GM12878 (cell line): ENCODE data around the gene RAD51B.

Experiments
- CHD2 ChIP-seq: IDR thresholded peaks from 2 replicates; pipeline ENCODE4 v1.6.1; 2011; ENCODE audit warnings: low read depth, low read length, improper control_type of control experiment, borderline replicate concordance
- ESRRA ChIP-seq: IDR thresholded peaks from 2 replicates; pipeline ENCODE4 v1.6.1; 2012; ENCODE audit warnings: mild to moderate bottlenecking, low read length, improper control_type of control experiment
- NFYA ChIP-seq: IDR thresholded peaks from 2 replicates; pipeline ENCODE4 v1.6.1; 2011; ENCODE audit warnings: low read depth, mild to moderate bottlenecking, low read length, improper control_type of control experiment, borderline replicate concordance
- POLR2AphosphoS5 ChIP-seq: IDR thresholded peaks from 2 replicates; pipeline ENCODE4 v1.6.1; 2011; ENCODE audit warnings: mild to moderate bottlenecking, low read length, inconsistent platforms
- RAD21 ChIP-seq: IDR thresholded peaks from 2 replicates; pipeline ENCODE4 v1.6.1; 2011; ENCODE audit warnings: mild to moderate bottlenecking, low read depth, low read length, moderate library complexity; ENCODE audit not compliant: insufficient read depth
- TCF7 ChIP-seq: IDR thresholded peaks from 2 replicates; pipeline ENCODE4 v1.6.1; 2014; ENCODE audit warnings: antibody characterized with exemption, borderline replicate concordance
- TF ChIP-seq, protein P1 (sequence below), 3 experiments: IDR thresholded peaks in 2 of 3; conservative IDR thresholded peaks in 1 of 3; 2 replicates each; pipeline ENCODE4 v1.5.1; 2011; ENCODE audit warnings: low read depth in 3 of 3, low read length in 3 of 3, mild to moderate bottlenecking in 3 of 3, control low read depth in 2 of 3, moderate library complexity in 2 of 3, inconsistent platforms in 1 of 3, mixed read lengths in 1 of 3; ENCODE audit not compliant: control insufficient read depth in 2 of 3, insufficient read depth in 1 of 3; ENCODE audit errors: extremely low read depth in 1 of 3

DNA sequence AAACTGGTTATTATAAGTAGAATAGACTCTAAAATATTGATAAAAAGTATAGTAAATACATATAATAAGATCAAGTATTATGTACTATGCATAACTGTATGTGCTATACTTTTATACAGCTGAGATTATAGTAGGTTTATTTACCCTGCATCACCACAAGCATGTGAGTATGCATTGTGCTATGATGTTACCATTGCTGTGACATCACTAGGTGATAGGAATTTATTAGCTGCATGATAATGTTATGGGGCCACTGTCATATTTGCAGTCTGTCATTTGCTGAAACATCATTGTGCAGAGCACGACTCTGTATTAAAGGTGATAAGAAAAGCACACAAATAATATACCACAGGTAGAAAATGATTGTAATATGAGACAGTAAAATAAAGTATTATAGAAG is 587.7 kb downstream of the RAD51B start:
- TF ChIP-seq NFYA, result no peak
- no peak for TF ChIP-seq POLR2AphosphoS5
- TF ChIP-seq CHD2, result no peak
- no peak for TF ChIP-seq RAD21
- TF ChIP-seq ESRRA, result no peak
- TF ChIP-seq, protein P1, sequence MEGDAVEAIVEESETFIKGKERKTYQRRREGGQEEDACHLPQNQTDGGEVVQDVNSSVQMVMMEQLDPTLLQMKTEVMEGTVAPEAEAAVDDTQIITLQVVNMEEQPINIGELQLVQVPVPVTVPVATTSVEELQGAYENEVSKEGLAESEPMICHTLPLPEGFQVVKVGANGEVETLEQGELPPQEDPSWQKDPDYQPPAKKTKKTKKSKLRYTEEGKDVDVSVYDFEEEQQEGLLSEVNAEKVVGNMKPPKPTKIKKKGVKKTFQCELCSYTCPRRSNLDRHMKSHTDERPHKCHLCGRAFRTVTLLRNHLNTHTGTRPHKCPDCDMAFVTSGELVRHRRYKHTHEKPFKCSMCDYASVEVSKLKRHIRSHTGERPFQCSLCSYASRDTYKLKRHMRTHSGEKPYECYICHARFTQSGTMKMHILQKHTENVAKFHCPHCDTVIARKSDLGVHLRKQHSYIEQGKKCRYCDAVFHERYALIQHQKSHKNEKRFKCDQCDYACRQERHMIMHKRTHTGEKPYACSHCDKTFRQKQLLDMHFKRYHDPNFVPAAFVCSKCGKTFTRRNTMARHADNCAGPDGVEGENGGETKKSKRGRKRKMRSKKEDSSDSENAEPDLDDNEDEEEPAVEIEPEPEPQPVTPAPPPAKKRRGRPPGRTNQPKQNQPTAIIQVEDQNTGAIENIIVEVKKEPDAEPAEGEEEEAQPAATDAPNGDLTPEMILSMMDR (IDR thresholded peaks at IDR 0.05 in 2 of 3, conservative IDR thresholded peaks at IDR 0.05 in 1 of 3; ENCODE audit: control insufficient read depth in 2 of 3, extremely low read depth in 1 of 3, insufficient read depth in 1 of 3, low read depth in 3 of 3, low read length in 3 of 3), result no peak
- no peak for TF ChIP-seq TCF7
